H9 (cell line): ENCODE data around the gene PLA2G2C. TPM values are rescaled to one million over a fixed set of nuclear protein-coding genes. Genes with fewer than 3 reads are reported as not detected.

Source experiments
- DNase-seq: peaks from one replicate; pipeline ENCODE4 v3.0.0-alpha.2; 2017
- H2AFZ ChIP-seq: one replicate; pipeline ENCODE4 v1.6.1; 2013; ENCODE audit warnings: mild to moderate bottlenecking, low read length, control low read depth, moderate library complexity
- H2AK5ac ChIP-seq: 2 replicates; pipeline ENCODE4 v1.6.1; 2013; ENCODE audit warnings: low read length, control low read depth, mixed read lengths; ENCODE audit not compliant: insufficient read length
- H2BK120ac ChIP-seq: one replicate; pipeline ENCODE4 v1.6.1; 2013; ENCODE audit warnings: low read depth, mild to moderate bottlenecking, low read length, control low read depth, inconsistent platforms; ENCODE audit not compliant: poor library complexity, severe bottlenecking
- H2BK12ac ChIP-seq: 2 replicates; pipeline ENCODE4 v1.6.1; 2013; ENCODE audit warnings: low read length, control low read depth, mixed read lengths, low read depth; ENCODE audit not compliant: insufficient read length
- H2BK15ac ChIP-seq: 2 replicates; pipeline ENCODE4 v1.6.1; 2013; ENCODE audit warnings: low read depth, low read length, control low read depth
- H2BK20ac ChIP-seq: one replicate; pipeline ENCODE4 v1.6.1; 2013; ENCODE audit warnings: low read depth, mild to moderate bottlenecking, low read length, control low read depth, inconsistent platforms; ENCODE audit not compliant: poor library complexity, severe bottlenecking
- H2BK5ac ChIP-seq: 2 replicates; pipeline ENCODE4 v1.6.1; 2013; ENCODE audit warnings: low read length, control low read depth, mixed read lengths; ENCODE audit not compliant: insufficient read length
- H3K14ac ChIP-seq: 2 replicates; pipeline ENCODE4 v1.6.1; 2013; ENCODE audit warnings: low read length, control low read depth; ENCODE audit not compliant: insufficient read depth
- H3K18ac ChIP-seq: 2 replicates; pipeline ENCODE4 v1.6.1; 2013; ENCODE audit warnings: low read depth, mild to moderate bottlenecking, mixed read lengths, low read length, control low read depth; ENCODE audit not compliant: insufficient read length
- H3K23ac ChIP-seq: 2 replicates; pipeline ENCODE4 v1.6.1; 2013; ENCODE audit warnings: low read length, control low read depth, mixed read lengths, low read depth; ENCODE audit not compliant: insufficient read length
- H3K23me2 ChIP-seq: 2 replicates; pipeline ENCODE4 v1.6.1; 2013; ENCODE audit warnings: low read depth, mild to moderate bottlenecking, mixed read lengths, low read length, control low read depth; ENCODE audit not compliant: insufficient read length, poor library complexity, severe bottlenecking
- H3K27ac ChIP-seq: 2 replicates; pipeline ENCODE4 v1.5.1; 2013; ENCODE audit warnings: low read length, control low read depth, mixed read lengths, low read depth; ENCODE audit not compliant: insufficient read length
- H3K27me3 ChIP-seq: 2 replicates; pipeline ENCODE4 v1.6.1; 2013; ENCODE audit warnings: low read length, control low read depth, inconsistent platforms; ENCODE audit not compliant: insufficient read depth
- H3K4ac ChIP-seq: 2 replicates; pipeline ENCODE4 v1.6.1; 2013; ENCODE audit warnings: low read depth, mild to moderate bottlenecking, control low read depth, inconsistent platforms, low read length, moderate library complexity
- H3K4me1 ChIP-seq: 2 replicates; pipeline ENCODE4 v1.6.1; 2013; ENCODE audit warnings: low read length, control low read depth, inconsistent platforms; ENCODE audit not compliant: insufficient read depth
- H3K4me2 ChIP-seq: 2 replicates; pipeline ENCODE4 v1.6.1; 2013; ENCODE audit warnings: low read length, control low read depth, mixed read lengths; ENCODE audit not compliant: insufficient read length, insufficient read depth
- H3K56ac ChIP-seq: 2 replicates; pipeline ENCODE4 v1.6.1; 2013; ENCODE audit warnings: low read depth, mild to moderate bottlenecking, mixed read lengths, low read length, control low read depth; ENCODE audit not compliant: insufficient read length
- H3K79me1 ChIP-seq: 2 replicates; pipeline ENCODE4 v1.6.1; 2013; ENCODE audit warnings: low read depth, mild to moderate bottlenecking, moderate library complexity, low read length, control low read depth, inconsistent platforms; ENCODE audit not compliant: insufficient read depth, poor library complexity, severe bottlenecking
- H3K79me2 ChIP-seq: 2 replicates; pipeline ENCODE4 v1.6.1; 2013; ENCODE audit warnings: low read length, control low read depth, inconsistent platforms; ENCODE audit not compliant: insufficient read depth
- H3K9ac ChIP-seq: 2 replicates; pipeline ENCODE4 v1.6.1; 2013; ENCODE audit warnings: low read length, control low read depth, mixed read lengths; ENCODE audit not compliant: insufficient read length; ENCODE audit errors: extremely low read depth
- H3K9me3 ChIP-seq: one replicate; pipeline ENCODE4 v1.6.1; 2013; ENCODE audit warnings: low read depth, low read length, inconsistent platforms; ENCODE audit not compliant: control insufficient read depth
- H3T11ph ChIP-seq: one replicate; pipeline ENCODE4 v1.6.1; 2013; ENCODE audit warnings: mild to moderate bottlenecking, low read length, control low read depth, inconsistent platforms
- H4K20me1 ChIP-seq: one replicate; pipeline ENCODE4 v1.6.1; 2013; ENCODE audit not compliant: control insufficient read depth, insufficient read length, insufficient read depth
- H4K5ac ChIP-seq: 2 replicates; pipeline ENCODE4 v1.6.1; 2013; ENCODE audit warnings: low read depth, mild to moderate bottlenecking, mixed read lengths, low read length, control low read depth; ENCODE audit not compliant: insufficient read length
- H4K8ac ChIP-seq: replicated peaks from 2 replicates; pipeline ENCODE4 v1.6.1; 2013; ENCODE audit warnings: low read length, control low read depth, mixed read lengths, low read depth; ENCODE audit not compliant: insufficient read length
- H4K91ac ChIP-seq: 2 replicates; pipeline ENCODE4 v1.6.1; 2013; ENCODE audit warnings: low read depth, mild to moderate bottlenecking, moderate library complexity, mixed read lengths, low read length, control low read depth; ENCODE audit not compliant: insufficient read length
- H3K27ac Mint-ChIP-seq, 3 experiments: 2 replicates in 2 of 3; 3 replicates in 1 of 3; pipeline ENCODE4 v1.8.0; 2020 to 2021; ENCODE audit warnings: mixed read lengths in 3 of 3, mild to moderate bottlenecking in 1 of 3, moderate library complexity in 1 of 3
- H3K27me3 Mint-ChIP-seq: 2 replicates; pipeline ENCODE4 v1.8.0; 2021; ENCODE audit warnings: low read depth, mild to moderate bottlenecking, moderate library complexity, mixed read lengths
- H3K36me3 Mint-ChIP-seq, 3 experiments: 2 replicates in 2 of 3; 3 replicates in 1 of 3; pipeline ENCODE4 v1.8.0; 2020 to 2021; ENCODE audit warnings: low read depth in 3 of 3, mixed read lengths in 3 of 3; ENCODE audit not compliant: insufficient read depth in 1 of 3
- H3K4me1 Mint-ChIP-seq, 2 experiments: 2 replicates each; pipeline ENCODE4 v1.8.0; 2020; ENCODE audit warnings: mixed read lengths in 2 of 2
- H3K4me3 Mint-ChIP-seq, 2 experiments: 2 replicates in 1 of 2; 3 replicates in 1 of 2; pipeline ENCODE4 v1.8.0; 2020 to 2021; ENCODE audit warnings: mild to moderate bottlenecking in 2 of 2, mixed read lengths in 2 of 2, moderate library complexity in 1 of 2
- H3K9me3 Mint-ChIP-seq, 2 experiments: 2 replicates in 1 of 2; 3 replicates in 1 of 2; pipeline ENCODE4 v1.8.0; 2020; ENCODE audit warnings: mild to moderate bottlenecking in 2 of 2, mixed read lengths in 2 of 2, moderate library complexity in 1 of 2
- WGBS: extraction: QIAGEN DNeasy Blood & Tissue Kit; methylation state at CpG from one replicate; pipeline ENCODE4 v1.1.7; 2013; ENCODE audit warnings: missing lambda C conversion rate, low lambda C conversion rate, mixed read lengths; ENCODE audit not compliant: insufficient read length; ENCODE audit errors: extremely low coverage; 5-methylcytosine and 5-hydroxymethylcytosine counted together
- total RNA-seq: library from RNA; stranded (reverse); gene quantifications from 2 replicates; pipeline ENCODE4 v1.2.1, GENCODE V29; 2021
- TF ChIP-seq, protein P1 (sequence below): fragments of 200-600 bp; sonication (generic); conservative IDR thresholded peaks from 3 replicates; pipeline ENCODE4 v1.8.0; 2021; ENCODE audit warnings: antibody characterized with exemption, mild to moderate bottlenecking

Gene PLA2G2C
- total RNA-seq, 1 experiment from 2014 or later = not detected

DNA sequence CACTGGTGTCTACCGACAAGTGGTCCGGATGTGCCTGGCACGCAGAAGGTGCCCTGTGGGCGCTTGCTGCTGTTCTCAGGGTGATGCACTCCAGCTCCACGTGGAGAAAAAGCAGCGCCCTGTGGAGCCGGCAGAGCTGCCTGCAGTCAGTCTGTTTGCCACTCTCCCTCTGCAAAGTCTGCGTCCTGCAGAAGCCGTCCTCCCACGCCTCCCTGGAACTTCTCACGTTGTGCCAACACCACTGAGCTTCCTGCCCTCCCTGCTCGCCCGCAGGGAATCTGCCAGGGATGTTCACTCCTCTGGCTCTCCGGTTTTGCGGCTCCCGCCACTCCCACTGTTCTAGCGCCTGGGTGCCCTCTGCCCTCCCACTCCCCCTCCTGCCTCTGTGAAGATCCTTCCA is 20.3 kb downstream of the PLA2G2C start:
- Histone ChIP-seq H3K9me3 (no peaks in the 10 kb centered on the region), H2BK120ac (no peak overlapping the region), H3K56ac (no peak overlapping the region), H3K4ac (no peak overlapping the region), H3K4me2 (no peak overlapping the region), H3K23me2 (no peaks in the 10 kb centered on the region), H2BK20ac (no peak overlapping the region), H4K5ac (no peak overlapping the region), H2AFZ (no peak overlapping the region), H4K8ac (no peak overlapping the region), H3K14ac (no peak overlapping the region), H3K4me1 (peaks cover 3% of the 10 kb centered on the region; the same call in 1 of the 2 replicates), H3K79me2 (no peaks in the 10 kb centered on the region), H3T11ph (no peak overlapping the region), H3K23ac (no peak overlapping the region), H4K20me1 (no peaks in the 10 kb centered on the region), H3K79me1 (no peaks in the 10 kb centered on the region), H3K9ac (no peak overlapping the region), H4K91ac (no peak overlapping the region), H2BK15ac (no peak overlapping the region), H3K27ac (no peak overlapping the region), H3K18ac (no peak overlapping the region), H2BK12ac (no peak overlapping the region), H3K27me3 (no peaks in the 10 kb centered on the region), H2BK5ac (no peak overlapping the region), H2AK5ac (no peak overlapping the region)
- H3K4me1 Mint-ChIP-seq = peaks cover 7 to 8% of the 10 kb centered on the region in 2 experiments
- H3K27me3 Mint-ChIP-seq = peaks cover 16% of the 10 kb centered on the region
- no peak overlapping the region; a peak in 1 of 7 replicates for H3K27ac Mint-ChIP-seq
- WGBS = no CpG with 5 or more reads among the region's 17 CpGs
- no peak for DNase-seq
- H3K36me3 Mint-ChIP-seq = peaks cover 2 to 7% (median 6%) of the 10 kb centered on the region in 3 experiments; a peak in 5 of 7 replicates
- H3K9me3 Mint-ChIP-seq = peaks cover 19 to 25% of the 10 kb centered on the region in 2 experiments
- TF ChIP-seq, protein P1, sequence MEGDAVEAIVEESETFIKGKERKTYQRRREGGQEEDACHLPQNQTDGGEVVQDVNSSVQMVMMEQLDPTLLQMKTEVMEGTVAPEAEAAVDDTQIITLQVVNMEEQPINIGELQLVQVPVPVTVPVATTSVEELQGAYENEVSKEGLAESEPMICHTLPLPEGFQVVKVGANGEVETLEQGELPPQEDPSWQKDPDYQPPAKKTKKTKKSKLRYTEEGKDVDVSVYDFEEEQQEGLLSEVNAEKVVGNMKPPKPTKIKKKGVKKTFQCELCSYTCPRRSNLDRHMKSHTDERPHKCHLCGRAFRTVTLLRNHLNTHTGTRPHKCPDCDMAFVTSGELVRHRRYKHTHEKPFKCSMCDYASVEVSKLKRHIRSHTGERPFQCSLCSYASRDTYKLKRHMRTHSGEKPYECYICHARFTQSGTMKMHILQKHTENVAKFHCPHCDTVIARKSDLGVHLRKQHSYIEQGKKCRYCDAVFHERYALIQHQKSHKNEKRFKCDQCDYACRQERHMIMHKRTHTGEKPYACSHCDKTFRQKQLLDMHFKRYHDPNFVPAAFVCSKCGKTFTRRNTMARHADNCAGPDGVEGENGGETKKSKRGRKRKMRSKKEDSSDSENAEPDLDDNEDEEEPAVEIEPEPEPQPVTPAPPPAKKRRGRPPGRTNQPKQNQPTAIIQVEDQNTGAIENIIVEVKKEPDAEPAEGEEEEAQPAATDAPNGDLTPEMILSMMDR = no peak
- no peak overlapping the region for H3K4me3 Mint-ChIP-seq
